Neural cell (in vitro differentiated cells): Measurements from ENCODE around the gene ACVR1B.

Experiments used
- CTCF ChIP-seq: fragments of 450-650 bp; IDR thresholded peaks from 2 replicates; pipeline ENCODE4 v1.5.1; 2014; ENCODE audit warnings: antibody characterized with exemption, mild to moderate bottlenecking, moderate library complexity; ENCODE audit not compliant: poor library complexity, severe bottlenecking
- EP300 ChIP-seq: fragments of 450-650 bp; conservative IDR thresholded peaks from 2 replicates; pipeline ENCODE4 v1.6.1; 2014; ENCODE audit warnings: antibody characterized with exemption, mild to moderate bottlenecking, moderate library complexity; ENCODE audit not compliant: poor library complexity, severe bottlenecking
- EZH2 ChIP-seq: fragments of 200-600, 300-800 bp; shearing (Covaris generic), sonication (generic); IDR thresholded peaks from 2 replicates; pipeline ENCODE4 v1.6.1; 2014; ENCODE audit warnings: antibody characterized with exemption, low read length, borderline replicate concordance, mild to moderate bottlenecking; ENCODE audit not compliant: insufficient read depth, poor library complexity, severe bottlenecking
- MXI1 ChIP-seq: fragments of 450-650 bp; conservative IDR thresholded peaks from 2 replicates; pipeline ENCODE4 v1.6.1; 2014; ENCODE audit warnings: antibody characterized with exemption, mild to moderate bottlenecking; ENCODE audit not compliant: poor library complexity, severe bottlenecking
- POLR2AphosphoS5 ChIP-seq: IDR thresholded peaks from 2 replicates; pipeline ENCODE4 v1.6.1; 2012
- RAD21 ChIP-seq: fragments of 450-650 bp; conservative IDR thresholded peaks from 2 replicates; pipeline ENCODE4 v1.6.1; 2014; ENCODE audit warnings: antibody characterized with exemption, mild to moderate bottlenecking, moderate library complexity
- REST ChIP-seq: IDR thresholded peaks from 2 replicates; pipeline ENCODE4 v1.6.1; 2012; ENCODE audit warnings: borderline replicate concordance
- SMC3 ChIP-seq: fragments of 450-650 bp; conservative IDR thresholded peaks from 2 replicates; pipeline ENCODE4 v1.6.1; 2014; ENCODE audit warnings: antibody characterized with exemption, mild to moderate bottlenecking, moderate library complexity; ENCODE audit not compliant: poor library complexity
- TAF1 ChIP-seq: IDR thresholded peaks from 2 replicates; pipeline ENCODE4 v1.6.1; 2012; ENCODE audit warnings: low read depth

GRCh38 chr12:52043386-52044212, 92.1 kb downstream of the ACVR1B start:
- no peak for TF ChIP-seq POLR2AphosphoS5
- TF ChIP-seq RAD21, result no peak
- no peak for TF ChIP-seq CTCF
- TF ChIP-seq MXI1, result no peak
- no peak for TF ChIP-seq REST
- no peak for TF ChIP-seq TAF1
- no peak for TF ChIP-seq EZH2
- no peak for TF ChIP-seq EP300
- no peak for TF ChIP-seq SMC3
